HCT116 (cell line): ENCODE results near the gene SPATA17. TPM values are rescaled to one million over a fixed set of nuclear protein-coding genes. Genes with fewer than 3 reads are reported as not detected.

Source experiments
- ATAC-seq: fragments of 200-7000 bp; cut with Tn5 transposase; 2 replicates; pipeline ENCODE4 v1.9.1; 2020; ENCODE audit warnings: mild to moderate bottlenecking, moderate library complexity
- BruUV-seq: library from RNA; stranded (reverse); fragments of 400-500 nt; replicated peaks from 2 replicates; lab custom pipeline; 2021; lab: Mats Ljungman, UMichigan
- CTCF ChIA-PET: fragments of 300-600 bp; sonication (Branson Sonifier 250); formaldehyde crosslinking; loops from one replicate; lab custom pipeline; 2021; ENCODE audit warnings: antibody characterized with exemption; lab: Charles Lee
- POLR2A ChIA-PET: fragments of 300-600, 350-600 bp; sonication (Branson Sonifier 250); formaldehyde crosslinking; loops from one replicate; lab custom pipeline; 2021; ENCODE audit warnings: antibody characterized with exemption; lab: Charles Lee
- RAD21 ChIA-PET, 2 experiments: fragments of 300-600 bp; sonication (Branson Sonifier 250); formaldehyde crosslinking; loops; one replicate each; lab custom pipeline; 2023; ENCODE audit warnings: low total read pairs in 2 of 2; ENCODE audit not compliant: uncharacterized antibody in 2 of 2, unreplicated experiment in 2 of 2, low non-redundant PET in 1 of 2; lab: Charles Lee
- DNase-seq: peaks from one replicate; pipeline ENCODE4 v3.0.0-alpha.2; 2010; ENCODE audit warnings: low read depth, low spot score
- H2AFZ ChIP-seq: fragments of 200-600 bp; shearing (Covaris generic), sonication (generic); 2 replicates; pipeline ENCODE4 v1.6.1; 2017; ENCODE audit warnings: low read depth, mixed run types, mixed read lengths, antibody characterized with exemption, low read length; ENCODE audit not compliant: poor library complexity, severe bottlenecking
- H3K27ac ChIP-seq: 2 replicates; pipeline ENCODE4 v1.5.1; 2012; ENCODE audit warnings: low read depth, low read length
- H3K27me3 ChIP-seq: fragments of 200-600 bp; sonication (generic); 2 replicates; pipeline ENCODE4 v1.6.1; 2016; ENCODE audit warnings: mixed run types, low read length, mixed read lengths; ENCODE audit not compliant: insufficient read depth
- H3K36me3 ChIP-seq, 2 experiments: fragments of 200-500 bp in 1 of 2; fragments of 200-600 bp in 1 of 2; sonication (Bioruptor generic) in 1 of 2; sonication (generic) in 1 of 2; 2 replicates each; pipeline versions ENCODE4 v1.5.1 to v1.6.1; 2014 to 2016; ENCODE audit warnings: low read length in 2 of 2, inconsistent platforms in 1 of 2, mixed read lengths in 1 of 2, mixed run types in 1 of 2; ENCODE audit not compliant: insufficient read depth in 2 of 2, control insufficient read depth in 1 of 2
- H3K4me1 ChIP-seq, 2 experiments: fragments of 200-600 bp in 1 of 2; sonication (generic) in 1 of 2; 2 replicates each; pipeline versions ENCODE4 v1.5.1 to v1.6.1; 2012 to 2017; ENCODE audit warnings: low read length in 2 of 2, inconsistent platforms in 1 of 2, mild to moderate bottlenecking in 1 of 2, mixed read lengths in 1 of 2, mixed run types in 1 of 2, moderate library complexity in 1 of 2; ENCODE audit not compliant: insufficient read depth in 2 of 2, control insufficient read depth in 1 of 2
- H3K4me2 ChIP-seq: fragments of 200-600 bp; sonication (generic); 2 replicates; pipeline ENCODE4 v1.6.1; 2017; ENCODE audit warnings: mixed run types, low read length, mixed read lengths
- H3K4me3 ChIP-seq, 2 experiments: fragments of 200-600 bp in 1 of 2; sonication (generic) in 1 of 2; replicated peaks in 1 of 2; 2 replicates each; pipeline ENCODE4 v1.5.1; 2011 to 2016; ENCODE audit warnings: low read length in 2 of 2, control low read depth in 1 of 2, low read depth in 1 of 2, mild to moderate bottlenecking in 1 of 2, mixed read lengths in 1 of 2, mixed run types in 1 of 2
- H3K79me2 ChIP-seq: fragments of 200-600 bp; sonication (generic); 2 replicates; pipeline ENCODE4 v1.6.1; 2017; ENCODE audit warnings: mild to moderate bottlenecking, mixed run types, low read length, moderate library complexity, mixed read lengths; ENCODE audit not compliant: insufficient read depth
- H3K9ac ChIP-seq: fragments of 200-600 bp; sonication (generic); 2 replicates; pipeline ENCODE4 v1.6.1; 2016; ENCODE audit warnings: low read length, mixed read lengths
- H3K9me2 ChIP-seq: fragments of 200-600 bp; sonication (generic), shearing (Covaris generic); 2 replicates; pipeline ENCODE4 v1.6.1; 2017; ENCODE audit warnings: mixed run types, mild to moderate bottlenecking, moderate library complexity; ENCODE audit not compliant: insufficient read depth
- H3K9me3 ChIP-seq, 2 experiments: fragments of 200-500 bp in 1 of 2; fragments of 200-600 bp in 1 of 2; sonication (Bioruptor generic) in 1 of 2; sonication (generic) in 1 of 2; 2 replicates each; pipeline ENCODE4 v1.6.1; 2014 to 2017; ENCODE audit warnings: low read length in 2 of 2, mixed read lengths in 2 of 2, inconsistent platforms in 1 of 2, low read depth in 1 of 2, mild to moderate bottlenecking in 1 of 2, mixed run types in 1 of 2, moderate library complexity in 1 of 2; ENCODE audit not compliant: control insufficient read depth in 1 of 2, insufficient read depth in 1 of 2
- H4K20me1 ChIP-seq: fragments of 200-600 bp; sonication (generic), shearing (Covaris generic); 2 replicates; pipeline ENCODE4 v1.6.1; 2017; ENCODE audit warnings: mixed run types, mild to moderate bottlenecking, moderate library complexity; ENCODE audit not compliant: insufficient read depth
- ATF3 ChIP-seq: IDR thresholded peaks from 2 replicates; pipeline ENCODE4 v1.6.1; 2012
- CEBPB ChIP-seq: IDR thresholded peaks from 2 replicates; pipeline ENCODE4 v1.6.1; 2012; ENCODE audit warnings: low read depth
- EGR1 ChIP-seq: IDR thresholded peaks from 2 replicates; pipeline ENCODE4 v1.6.1; 2012; ENCODE audit warnings: low read depth
- ELF1 ChIP-seq: IDR thresholded peaks from 2 replicates; pipeline ENCODE4 v1.6.1; 2012; ENCODE audit warnings: low read depth, borderline replicate concordance
- EZH2 ChIP-seq: fragments of 200-600 bp; sonication (generic); IDR thresholded peaks from 2 replicates; pipeline ENCODE4 v1.6.1; 2017; ENCODE audit warnings: antibody characterized with exemption, mixed run types
- EZH2phosphoT487 ChIP-seq: fragments of 200-600 bp; IDR thresholded peaks from 2 replicates; pipeline ENCODE4 v1.6.1; 2018; ENCODE audit warnings: antibody characterized with exemption, borderline replicate concordance
- FOSL1 ChIP-seq: IDR thresholded peaks from 2 replicates; pipeline ENCODE4 v1.6.1; 2012; ENCODE audit warnings: low read depth
- JUND ChIP-seq: IDR thresholded peaks from 2 replicates; pipeline ENCODE4 v1.6.1; 2012
- POLR2A ChIP-seq: IDR thresholded peaks from 2 replicates; pipeline ENCODE4 v1.7.0; 2011; ENCODE audit warnings: borderline replicate concordance; ENCODE audit not compliant: insufficient read depth, insufficient read length; ENCODE audit errors: extremely low read depth
- POLR2AphosphoS5 ChIP-seq: IDR thresholded peaks from 2 replicates; pipeline ENCODE4 v1.6.1; 2011; ENCODE audit warnings: mild to moderate bottlenecking, low read depth, low read length, moderate library complexity
- RAD21 ChIP-seq: IDR thresholded peaks from 2 replicates; pipeline ENCODE4 v1.6.1; 2012; ENCODE audit warnings: low read depth, mild to moderate bottlenecking
- SIN3A ChIP-seq: IDR thresholded peaks from 2 replicates; pipeline ENCODE4 v1.6.1; 2012; ENCODE audit warnings: low read depth
- ZBTB33 ChIP-seq: IDR thresholded peaks from 2 replicates; pipeline ENCODE4 v1.6.1; 2011; ENCODE audit warnings: mild to moderate bottlenecking, low read length, moderate library complexity; ENCODE audit not compliant: insufficient replicate concordance; ENCODE audit errors: extremely low read depth
- ZFX ChIP-seq: fragments of 450-650 bp; IDR thresholded peaks from 2 replicates; pipeline ENCODE4 v1.6.1; 2017
- ZNF274 ChIP-seq: fragments of 200-500 bp; sonication (Bioruptor generic); IDR thresholded peaks from 2 replicates; pipeline ENCODE4 v1.6.1; 2014; ENCODE audit warnings: mild to moderate bottlenecking, low read depth, low read length, inconsistent platforms
- intact Hi-C: fragments of 100-400 bp; cut with micrococcal nuclease; formaldehyde crosslinking; loops from 2 replicates; pipeline ENCODE4 v1.10.0; 2022
- total RNA-seq: library from RNA; stranded (reverse); gene quantifications from one replicate; pipeline ENCODE4 v1.2.1, GENCODE V29; 2021; ENCODE audit not compliant: unreplicated experiment
- TF ChIP-seq, protein P1 (sequence below), 3 experiments: fragments of 200-600 bp in 1 of 3; sonication (generic) in 1 of 3; IDR thresholded peaks in 2 of 3; conservative IDR thresholded peaks in 1 of 3; 2 replicates each; pipeline ENCODE4 v1.5.1; 2012 to 2017; ENCODE audit warnings: low read depth in 2 of 3, low read length in 2 of 3, antibody characterized with exemption in 1 of 3, borderline replicate concordance in 1 of 3, control low read depth in 1 of 3, mild to moderate bottlenecking in 1 of 3, mixed read lengths in 1 of 3, mixed run types in 1 of 3, moderate library complexity in 1 of 3; ENCODE audit not compliant: insufficient read depth in 1 of 3
- TF ChIP-seq, protein P2 (sequence below): IDR thresholded peaks from 2 replicates; pipeline ENCODE4 v1.6.1; 2012

The SPATA17 gene
- total RNA-seq, 1 experiment from 2014 or later, result 2.5 TPM

- ChIA-PET POLR2A (interaction anchor here (0.6 kb wide), 1 partner anchor 630 kb away, joined by 3 read pairs; no protein-coding TSS in a partner anchor), RAD21 (no interaction called here), CTCF (no interaction called here)
- no TSS peak for BruUV-seq
- Histone ChIP-seq H3K9me2 (no peaks in the 10 kb centered on the region), H3K27me3 (no peaks in the 10 kb centered on the region), H4K20me1 (no peaks in the 10 kb centered on the region), H3K9ac (no peak overlapping the region), H3K4me2 (no peak overlapping the region), H3K4me3 (no peak overlapping the region), H3K9me3 (no peaks in the 10 kb centered on the region), H2AFZ (no peak overlapping the region), H3K36me3 (no peaks in the 10 kb centered on the region), H3K79me2 (no peaks in the 10 kb centered on the region), H3K27ac (no peak overlapping the region), H3K4me1 (peaks cover 0 to 4% of the 10 kb centered on the region in 2 experiments; a peak in 1 of 4 replicates)
- intact Hi-C loops, result no loop called here
- DNase-seq (no peak), ATAC-seq (no peak)
- TF ChIP-seq ATF3 (no peak), FOSL1 (no peak), RAD21 (no peak), POLR2AphosphoS5 (no peak), CEBPB (no peak), POLR2A (no peak), EZH2 (no peak), ELF1 (no peak), SIN3A (no peak), EZH2phosphoT487 (no peak), JUND (no peak), ZFX (no peak), ZNF274 (no peak), ZBTB33 (no peak), EGR1 (no peak)
- TF ChIP-seq, protein P1, sequence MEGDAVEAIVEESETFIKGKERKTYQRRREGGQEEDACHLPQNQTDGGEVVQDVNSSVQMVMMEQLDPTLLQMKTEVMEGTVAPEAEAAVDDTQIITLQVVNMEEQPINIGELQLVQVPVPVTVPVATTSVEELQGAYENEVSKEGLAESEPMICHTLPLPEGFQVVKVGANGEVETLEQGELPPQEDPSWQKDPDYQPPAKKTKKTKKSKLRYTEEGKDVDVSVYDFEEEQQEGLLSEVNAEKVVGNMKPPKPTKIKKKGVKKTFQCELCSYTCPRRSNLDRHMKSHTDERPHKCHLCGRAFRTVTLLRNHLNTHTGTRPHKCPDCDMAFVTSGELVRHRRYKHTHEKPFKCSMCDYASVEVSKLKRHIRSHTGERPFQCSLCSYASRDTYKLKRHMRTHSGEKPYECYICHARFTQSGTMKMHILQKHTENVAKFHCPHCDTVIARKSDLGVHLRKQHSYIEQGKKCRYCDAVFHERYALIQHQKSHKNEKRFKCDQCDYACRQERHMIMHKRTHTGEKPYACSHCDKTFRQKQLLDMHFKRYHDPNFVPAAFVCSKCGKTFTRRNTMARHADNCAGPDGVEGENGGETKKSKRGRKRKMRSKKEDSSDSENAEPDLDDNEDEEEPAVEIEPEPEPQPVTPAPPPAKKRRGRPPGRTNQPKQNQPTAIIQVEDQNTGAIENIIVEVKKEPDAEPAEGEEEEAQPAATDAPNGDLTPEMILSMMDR (IDR thresholded peaks at IDR 0.05 in 2 of 3, conservative IDR thresholded peaks at IDR 0.05 in 1 of 3; ENCODE audit: borderline replicate concordance in 1 of 3, insufficient read depth in 1 of 3, low read depth in 2 of 3, low read length in 2 of 3), result no peak
- TF ChIP-seq, protein P2, sequence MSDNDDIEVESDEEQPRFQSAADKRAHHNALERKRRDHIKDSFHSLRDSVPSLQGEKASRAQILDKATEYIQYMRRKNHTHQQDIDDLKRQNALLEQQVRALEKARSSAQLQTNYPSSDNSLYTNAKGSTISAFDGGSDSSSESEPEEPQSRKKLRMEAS, result no peak
Measured at GRCh38 chr1:217717959-217718358, 86.8 kb downstream of the SPATA17 start.
